Umbilical cord (tissue), 2 donors: ENCODE measurements around the gene FGF5. TPM values are rescaled to one million over a fixed set of nuclear protein-coding genes. Genes with fewer than 3 reads are reported as not detected.
"Not testable (repeated sequence)": the region's sequence is repeated elsewhere in the genome, so short reads cannot be mapped to it uniquely, and the experiment has no call there.

Experiments
- DNase-seq: peaks from one replicate; pipeline ENCODE4 v3.0.0-alpha.2; 2015; ENCODE audit warnings: low spot score
- total RNA-seq: library from RNA; depleted of rRNA; stranded (reverse); fragments of >200 nt; gene quantifications from one replicate; pipeline ENCODE4 v1.2.3, GENCODE V29; 2014; ENCODE audit warnings: low replicate concordance; ENCODE audit not compliant: insufficient read depth

The FGF5 gene
- total RNA-seq, 1 donor from 2014 or later = 1.9 TPM

GRCh38 chr4:80294206-80294605, 27.7 kb downstream of the FGF5 start:
- DNase-seq = no peak

GRCh38 chr4:80295336-80295735, 28.9 kb downstream of the FGF5 start:
- DNase-seq = no peak

GRCh38 chr4:80295826-80296225, 29.4 kb downstream of the FGF5 start:
- no peak for DNase-seq

- no peak for DNase-seq
Measured at GRCh38 chr4:80301884-80302283, 35.4 kb downstream of the FGF5 start.

GRCh38 chr4:80302616-80303223, 36.3 kb downstream of the FGF5 start:
- no peak for DNase-seq

GRCh38 chr4:80305466-80305865, 39.0 kb downstream of the FGF5 start:
- no peak for DNase-seq

- DNase-seq = no peak
Measured at GRCh38 chr4:80306260-80306659, 39.8 kb downstream of the FGF5 start.

- DNase-seq = peak; percentile 51
Measured at GRCh38 chr4:80307183-80307735, 40.8 kb downstream of the FGF5 start.

GRCh38 chr4:80307774-80308465, 41.5 kb downstream of the FGF5 start:
- peak; percentile 14 for DNase-seq

- DNase-seq = no peak
Measured at GRCh38 chr4:80308466-80308822, 42.0 kb downstream of the FGF5 start.

GRCh38 chr4:80309294-80310004, 43.0 kb downstream of the FGF5 start:
- DNase-seq = no peak

- DNase-seq = no peak
Measured at GRCh38 chr4:80311130-80311529, 44.7 kb downstream of the FGF5 start.

GRCh38 chr4:80312124-80312523, 45.7 kb downstream of the FGF5 start:
- no peak for DNase-seq

- no peak for DNase-seq
Measured at GRCh38 chr4:80313627-80314026, 47.2 kb downstream of the FGF5 start.

- not testable (repeated sequence) for DNase-seq
Measured at GRCh38 chr4:80315848-80316247, 49.4 kb downstream of the FGF5 start.

GRCh38 chr4:80321341-80321740, 54.9 kb downstream of the FGF5 start:
- DNase-seq = no peak

GRCh38 chr4:80321776-80322175, 55.3 kb downstream of the FGF5 start:
- no peak for DNase-seq

GRCh38 chr4:80322716-80323115, 56.3 kb downstream of the FGF5 start:
- DNase-seq = no peak

GRCh38 chr4:80324171-80324570, 57.7 kb downstream of the FGF5 start:
- DNase-seq = no peak

GRCh38 chr4:80331693-80332092, 65.2 kb downstream of the FGF5 start:
- no peak for DNase-seq

- no peak for DNase-seq
Measured at GRCh38 chr4:80333121-80333520, 66.7 kb downstream of the FGF5 start.

GRCh38 chr4:80334568-80334967, 68.1 kb downstream of the FGF5 start:
- no peak for DNase-seq

GRCh38 chr4:80335226-80335553, 68.7 kb downstream of the FGF5 start:
- DNase-seq = no peak
